DMS153 (cell line): ENCODE measurements around the gene SPEG.
"Not testable (repeated sequence)": the region's sequence is repeated elsewhere in the genome, so short reads cannot be mapped to it uniquely, and the experiment has no call there.

Experiments
- DNase-seq: peaks from one replicate; lab custom pipeline; 2025; lab: John Stamatoyannopoulos, UW

SPEG gene

GRCh38 chr2:219404954-219405353 lies 29.7 kb upstream of the SPEG start:
- DNase-seq: no peak

DNA sequence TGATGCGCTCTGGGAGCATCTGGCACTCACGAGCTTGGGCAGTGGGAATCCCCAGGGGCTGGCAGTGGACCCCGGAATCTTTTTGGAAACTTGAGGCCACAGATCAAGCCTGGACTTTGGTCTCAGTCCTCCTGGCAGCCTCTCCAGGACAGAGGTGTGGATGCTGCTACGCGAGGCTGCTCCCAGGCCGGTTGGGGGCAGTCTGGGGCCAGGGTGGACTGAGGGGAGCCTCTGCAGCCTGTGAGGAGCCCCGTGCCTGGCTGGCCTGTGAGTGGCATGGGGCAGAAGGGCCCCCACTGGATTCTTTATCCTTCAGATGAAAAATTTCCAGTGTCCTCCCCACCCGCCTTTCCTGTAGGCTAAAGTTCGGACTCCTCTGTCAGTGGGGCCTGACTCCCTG lies 29.2 kb upstream of the SPEG start:
- DNase-seq: no peak

GRCh38 chr2:219405958-219406860 lies 28.4 kb upstream of the SPEG start:
- no peak for DNase-seq

DNA sequence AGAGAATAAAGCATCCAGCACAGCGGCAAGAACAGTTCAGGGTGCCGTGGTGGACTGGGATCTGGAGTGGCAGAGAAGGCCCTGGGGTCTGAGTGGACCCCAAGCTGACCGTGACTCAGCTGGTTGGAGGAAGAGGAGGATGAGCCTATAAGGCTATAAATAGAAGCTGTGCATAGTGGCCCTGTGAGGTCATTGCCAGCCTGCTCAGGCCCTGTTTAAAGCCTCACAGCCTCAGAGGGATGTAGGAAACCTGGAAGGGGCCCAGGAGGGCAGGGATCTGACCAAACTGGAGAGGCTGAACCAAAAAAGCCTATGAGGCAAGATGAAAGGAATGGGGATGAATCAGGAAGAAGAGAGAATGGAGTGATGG lies 27.8 kb upstream of the SPEG start:
- no peak for DNase-seq

GRCh38 chr2:219407343-219407742 lies 27.3 kb upstream of the SPEG start:
- DNase-seq: not testable (repeated sequence)

GRCh38 chr2:219408204-219408603 lies 26.4 kb upstream of the SPEG start:
- DNase-seq: no peak

- DNase-seq: no peak
Measured at GRCh38 chr2:219408631-219409030, 26.0 kb upstream of the SPEG start.

DNA sequence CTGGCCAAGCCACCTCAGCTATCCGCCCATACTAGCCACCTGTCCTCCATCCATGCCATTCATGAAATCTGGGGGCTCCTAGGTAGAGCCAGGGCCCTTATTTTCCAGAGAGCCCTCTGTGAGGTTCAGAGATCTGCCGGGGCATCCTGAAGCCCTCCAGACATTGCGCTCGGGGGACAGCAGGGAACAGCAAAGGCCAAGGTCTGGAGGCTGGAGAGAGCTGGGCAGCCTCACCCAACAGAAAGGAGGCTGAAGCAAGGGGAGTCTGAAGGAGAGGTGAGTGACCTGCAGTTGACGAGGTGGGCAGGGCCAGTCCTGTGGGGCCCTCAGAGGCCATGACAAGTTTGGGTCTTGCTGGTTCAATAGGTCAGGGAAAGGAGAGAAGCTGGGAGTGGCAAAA lies 25.0 kb upstream of the SPEG start:
- no peak for DNase-seq

GRCh38 chr2:219410390-219410789 lies 24.3 kb upstream of the SPEG start:
- no peak for DNase-seq

DNA sequence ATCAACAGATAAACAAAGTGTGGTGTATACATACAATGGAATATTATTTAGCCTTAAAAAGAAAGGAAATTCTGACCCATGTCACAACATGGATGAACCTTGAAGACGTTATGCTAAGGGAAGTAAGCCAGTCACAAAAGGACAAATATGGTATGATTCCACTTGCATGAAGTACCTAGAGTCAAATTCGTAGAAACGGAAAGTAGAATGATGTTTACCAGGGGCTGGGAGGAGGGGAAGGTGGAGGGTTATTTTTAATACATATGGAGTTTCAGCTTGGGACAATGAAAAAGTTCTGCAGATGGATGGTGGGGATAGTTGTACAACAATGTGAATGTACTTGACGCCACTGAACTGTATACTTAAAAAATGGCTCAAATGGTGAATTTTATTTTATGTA lies 19.8 kb upstream of the SPEG start:
- no peak for DNase-seq

DNA sequence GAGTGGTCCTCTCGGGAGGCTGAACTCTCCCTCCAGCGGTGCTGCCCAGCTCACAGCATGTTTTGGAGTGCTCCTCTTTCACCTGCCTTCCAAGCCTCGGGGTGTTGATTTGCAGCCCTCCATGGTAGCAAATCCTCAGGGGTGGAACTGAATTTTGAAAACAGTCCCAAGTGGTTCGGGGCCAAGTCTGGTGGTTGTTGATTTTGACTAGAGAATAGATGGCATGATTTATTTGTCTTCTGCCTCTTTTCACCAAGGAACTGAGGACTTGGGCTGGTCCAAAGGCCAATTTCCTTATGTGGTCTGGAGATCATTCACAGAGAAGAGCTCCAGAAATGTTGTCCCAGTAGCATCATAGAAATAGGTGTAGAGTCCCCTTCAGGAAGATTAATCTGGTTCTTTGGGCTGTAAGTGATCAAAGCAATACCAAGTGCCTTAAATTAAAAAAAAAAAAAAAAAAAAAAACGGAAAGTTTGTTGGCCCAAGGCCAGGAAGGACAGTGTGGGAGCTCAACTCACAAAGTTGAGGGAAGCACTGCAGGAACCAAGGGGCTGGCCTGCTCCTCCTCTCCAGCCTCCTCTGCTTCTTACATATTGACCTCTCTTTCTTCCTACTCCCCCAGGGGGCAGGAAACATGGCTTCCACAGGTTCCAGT lies 18.9 kb upstream of the SPEG start:
- no peak for DNase-seq

DNA sequence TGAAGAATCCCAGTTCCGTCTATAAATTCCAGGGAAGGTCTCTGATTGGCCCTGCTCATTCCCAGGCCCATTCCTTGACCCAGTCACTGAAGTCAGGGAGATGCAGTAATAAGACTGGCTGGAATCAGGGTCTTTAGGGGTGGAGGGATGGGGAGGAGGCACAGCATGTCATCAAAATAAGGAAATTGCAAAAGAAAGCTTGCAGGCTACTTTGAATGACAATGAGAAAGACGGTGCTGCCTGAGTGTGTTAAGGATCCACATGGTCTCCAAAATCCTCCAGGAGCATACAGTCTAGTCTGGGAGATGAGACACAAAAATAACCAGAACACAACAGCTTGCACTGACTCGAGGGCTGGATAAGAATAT lies 18.4 kb upstream of the SPEG start:
- DNase-seq: no peak

- no peak for DNase-seq
Measured at GRCh38 chr2:219416938-219417337, 17.7 kb upstream of the SPEG start.

DNA sequence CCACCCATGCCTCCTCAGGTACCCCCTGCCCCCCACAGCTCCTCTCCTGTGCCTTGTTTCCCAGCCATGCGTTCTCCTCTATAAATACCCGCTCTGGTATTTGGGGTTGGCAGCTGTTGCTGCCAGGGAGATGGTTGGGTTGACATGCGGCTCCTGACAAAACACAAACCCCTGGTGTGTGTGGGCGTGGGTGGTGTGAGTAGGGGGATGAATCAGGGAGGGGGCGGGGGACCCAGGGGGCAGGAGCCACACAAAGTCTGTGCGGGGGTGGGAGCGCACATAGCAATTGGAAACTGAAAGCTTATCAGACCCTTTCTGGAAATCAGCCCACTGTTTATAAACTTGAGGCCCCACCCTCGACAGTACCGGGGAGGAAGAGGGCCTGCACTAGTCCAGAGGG lies 17.3 kb upstream of the SPEG start:
- DNase-seq: no peak

DNA sequence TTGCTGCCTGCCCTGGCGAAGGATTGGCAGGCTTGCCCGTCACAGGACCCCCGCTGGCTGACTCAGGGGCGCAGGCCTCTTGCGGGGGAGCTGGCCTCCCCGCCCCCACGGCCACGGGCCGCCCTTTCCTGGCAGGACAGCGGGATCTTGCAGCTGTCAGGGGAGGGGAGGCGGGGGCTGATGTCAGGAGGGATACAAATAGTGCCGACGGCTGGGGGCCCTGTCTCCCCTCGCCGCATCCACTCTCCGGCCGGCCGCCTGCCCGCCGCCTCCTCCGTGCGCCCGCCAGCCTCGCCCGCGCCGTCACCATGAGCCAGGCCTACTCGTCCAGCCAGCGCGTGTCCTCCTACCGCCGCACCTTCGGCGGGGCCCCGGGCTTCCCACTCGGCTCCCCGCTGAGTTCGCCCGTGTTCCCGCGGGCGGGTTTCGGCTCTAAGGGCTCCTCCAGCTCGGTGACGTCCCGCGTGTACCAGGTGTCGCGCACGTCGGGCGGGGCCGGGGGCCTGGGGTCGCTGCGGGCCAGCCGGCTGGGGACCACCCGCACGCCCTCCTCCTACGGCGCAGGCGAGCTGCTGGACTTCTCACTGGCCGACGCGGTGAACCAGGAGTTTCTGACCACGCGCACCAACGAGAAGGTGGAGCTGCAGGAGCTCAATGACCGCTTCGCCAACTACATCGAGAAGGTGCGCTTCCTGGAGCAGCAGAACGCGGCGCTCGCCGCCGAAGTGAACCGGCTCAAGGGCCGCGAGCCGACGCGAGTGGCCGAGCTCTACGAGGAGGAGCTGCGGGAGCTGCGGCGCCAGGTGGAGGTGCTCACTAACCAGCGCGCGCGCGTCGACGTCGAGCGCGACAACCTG lies 16.3 kb upstream of the SPEG start, which contains the start of gene DES:
Gene DES, plus strand, starts transcription at position 223 of the 857 bp plus-strand sequence. Its CDS starts 86 bp downstream, at position 309.
- no peak for DNase-seq

DNA sequence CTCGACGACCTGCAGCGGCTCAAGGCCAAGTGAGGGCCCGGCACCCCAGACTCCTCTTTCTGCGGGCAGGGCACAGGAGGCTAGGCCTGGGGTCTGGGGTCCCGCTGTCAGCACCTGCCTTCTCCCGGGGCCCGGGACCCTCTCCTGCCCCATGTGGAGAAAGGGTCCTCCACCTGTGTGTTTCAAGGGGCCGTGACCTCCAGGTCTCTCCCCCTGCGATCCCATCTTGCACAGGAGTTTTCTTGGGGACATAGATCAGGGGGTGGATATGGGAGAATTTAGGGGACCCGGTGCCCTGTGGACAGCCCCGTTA lies 15.7 kb upstream of the SPEG start:
- no peak for DNase-seq

DNA sequence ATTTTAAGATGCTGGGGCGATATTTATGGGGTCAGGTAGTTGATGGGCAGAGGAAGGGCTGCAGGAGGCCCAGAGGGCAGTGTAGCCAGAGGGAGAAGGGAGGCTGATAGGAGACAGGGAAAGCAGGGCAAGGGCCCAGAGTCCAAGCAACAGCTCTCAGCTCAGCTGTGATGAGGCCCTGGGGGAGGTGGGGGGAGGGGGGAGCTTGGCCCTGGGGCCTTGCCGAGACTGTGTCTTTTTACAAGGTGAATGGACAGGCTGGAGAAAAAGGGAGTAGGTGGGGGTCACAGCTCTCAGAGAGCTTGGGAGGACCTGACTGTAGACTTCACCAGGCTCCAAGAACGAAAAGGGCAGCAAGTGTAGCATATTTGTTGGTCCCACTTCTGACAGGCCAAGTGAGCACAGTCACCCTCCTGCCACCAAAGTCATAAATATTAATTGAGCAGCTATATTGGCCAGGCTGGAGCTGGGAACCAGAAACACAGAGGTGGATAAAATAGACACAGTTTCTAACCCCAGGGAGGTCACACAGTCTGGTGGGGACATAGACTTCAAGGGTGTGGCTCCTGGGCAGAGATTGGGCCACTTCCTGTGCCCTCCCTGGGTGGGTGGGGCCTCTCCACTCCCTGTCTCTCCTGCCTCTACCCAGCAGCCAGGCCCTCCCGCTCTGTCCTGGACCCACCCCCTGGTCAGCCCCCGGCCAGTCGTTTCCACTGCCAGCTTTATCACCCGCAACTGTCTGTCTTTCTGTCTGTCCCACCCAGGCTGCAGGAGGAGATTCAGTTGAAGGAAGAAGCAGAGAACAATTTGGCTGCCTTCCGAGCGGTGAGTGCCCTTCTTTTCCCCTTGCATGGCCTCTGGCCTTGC lies 15.1 kb upstream of the SPEG start:
- DNase-seq: no peak

DNA sequence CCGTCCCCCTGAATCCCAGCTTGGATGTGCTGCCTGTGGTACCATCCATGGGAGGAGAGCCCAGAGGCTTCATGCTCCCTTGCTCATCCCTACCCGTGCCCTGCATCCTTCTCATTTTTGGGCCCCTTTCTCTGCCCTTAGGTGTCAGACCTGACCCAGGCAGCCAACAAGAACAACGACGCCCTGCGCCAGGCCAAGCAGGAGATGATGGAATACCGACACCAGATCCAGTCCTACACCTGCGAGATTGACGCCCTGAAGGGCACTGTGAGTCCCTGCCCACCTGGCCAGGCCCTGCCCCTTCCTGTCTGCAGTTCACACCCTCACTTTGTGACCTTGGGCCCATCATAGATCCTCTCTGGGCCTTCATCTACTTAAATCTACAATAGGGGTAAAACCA lies 14.0 kb upstream of the SPEG start:
- DNase-seq: no peak

GRCh38 chr2:219421323-219421722 lies 13.3 kb upstream of the SPEG start:
- DNase-seq: no peak

- no peak for DNase-seq
Measured at GRCh38 chr2:219422952-219423534, 11.6 kb upstream of the SPEG start.

- DNase-seq: no peak
Measured at GRCh38 chr2:219423652-219424377, 10.8 kb upstream of the SPEG start.
